Endothelial cell of umbilical vein (primary cell): ENCODE results near the gene TSPAN9. TPM values are rescaled to one million over a fixed set of nuclear protein-coding genes. Genes with fewer than 3 reads are reported as not detected.

Source experiments
- BruUV-seq: library from RNA; stranded (reverse); fragments of 400-500 nt; replicated peaks from 2 replicates; lab custom pipeline; 2021; lab: Mats Ljungman, UMichigan
- CTCF ChIA-PET: fragments of 300-600, 350-600 bp; sonication (Branson Sonifier 250); formaldehyde crosslinking; loops from one replicate; lab custom pipeline; 2021; ENCODE audit warnings: antibody characterized with exemption, inconsistent platforms; lab: Charles Lee
- POLR2A ChIA-PET: fragments of 300-600, 350-600 bp; sonication (Branson Sonifier 250); formaldehyde crosslinking; loops from one replicate; lab custom pipeline; 2021; ENCODE audit warnings: antibody characterized with exemption, inconsistent platforms; lab: Charles Lee
- DNase-seq: peaks from one replicate; pipeline ENCODE4 v3.0.0-alpha.2; 2011; ENCODE audit warnings: low read depth, low spot score
- FAIRE-seq: peaks from 2 replicates; lab custom pipeline; 2011; peaks lifted over from hg19 to GRCh38; lab: Jason Lieb, UNC
- H2AFZ ChIP-seq: 2 replicates; pipeline ENCODE4 v1.6.0; 2012; ENCODE audit warnings: low read depth, low read length, control low read depth, inconsistent platforms
- H3K27ac ChIP-seq: 2 replicates; pipeline ENCODE4 v1.5.1; 2011; ENCODE audit warnings: low read depth, mild to moderate bottlenecking, control low read depth, low read length, moderate library complexity; ENCODE audit not compliant: insufficient read depth
- H3K27me3 ChIP-seq, 2 experiments: 2 replicates each; pipeline versions ENCODE4 v1.6.0 to v1.6.1; 2011; ENCODE audit warnings: low read length in 2 of 2, mixed read lengths in 1 of 2; ENCODE audit not compliant: control insufficient read depth in 2 of 2, insufficient read depth in 2 of 2
- H3K36me3 ChIP-seq, 2 experiments: 2 replicates in 1 of 2; 3 replicates in 1 of 2; pipeline ENCODE4 v1.5.1; 2011; ENCODE audit warnings: low read length in 2 of 2, mild to moderate bottlenecking in 1 of 2, moderate library complexity in 1 of 2; ENCODE audit not compliant: control insufficient read depth in 2 of 2, insufficient read depth in 2 of 2; ENCODE audit errors: extremely low read depth in 1 of 2
- H3K4me1 ChIP-seq: 3 replicates; pipeline ENCODE4 v1.5.1; 2011; ENCODE audit warnings: mild to moderate bottlenecking, low read length; ENCODE audit not compliant: control insufficient read depth, insufficient read depth; ENCODE audit errors: extremely low read depth
- H3K4me2 ChIP-seq: 2 replicates; pipeline ENCODE4 v1.6.1; 2011; ENCODE audit warnings: low read length, control low read depth, mixed read lengths; ENCODE audit not compliant: insufficient read depth
- H3K4me3 ChIP-seq, 3 experiments: fragments of 200-600 bp in 1 of 3; sonication (generic), shearing (Covaris generic) in 1 of 3; replicated peaks in 1 of 3; 2 replicates each; pipeline ENCODE4 v1.5.1; 2011 to 2016; ENCODE audit warnings: control low read depth in 3 of 3, low read length in 3 of 3, mild to moderate bottlenecking in 2 of 3, inconsistent platforms in 1 of 3, low read depth in 1 of 3, moderate library complexity in 1 of 3; ENCODE audit not compliant: insufficient read depth in 1 of 3
- H3K79me2 ChIP-seq: 2 replicates; pipeline ENCODE4 v1.6.0; 2012; ENCODE audit warnings: low read length, inconsistent platforms; ENCODE audit not compliant: control insufficient read depth, insufficient read depth
- H3K9ac ChIP-seq: replicated peaks from 2 replicates; pipeline ENCODE3; 2011; ENCODE audit warnings: low read length, control low read depth; ENCODE audit not compliant: insufficient read depth; ENCODE audit errors: extremely low read depth
- H3K9me1 ChIP-seq: replicated peaks from 3 replicates; pipeline ENCODE4 v1.6.0; 2011; ENCODE audit warnings: mild to moderate bottlenecking, low read length; ENCODE audit not compliant: control insufficient read depth, insufficient read depth; ENCODE audit errors: extremely low read depth
- H3K9me3 ChIP-seq: replicated peaks from 2 replicates; pipeline ENCODE4 v1.5.1; 2012; ENCODE audit warnings: low read length, inconsistent platforms; ENCODE audit not compliant: control insufficient read depth, insufficient read depth
- H4K20me1 ChIP-seq: replicated peaks from 2 replicates; pipeline ENCODE3; 2011; ENCODE audit warnings: mild to moderate bottlenecking, low read length; ENCODE audit not compliant: control insufficient read depth, insufficient read depth; ENCODE audit errors: extremely low read depth
- CTCF ChIP-seq, 2 donors: IDR thresholded peaks; 1 replicate in 1 of 2; 2 replicates in 1 of 2; pipeline ENCODE4 v1.5.1; 2011; ENCODE audit warnings: low read length in 2 of 2, mild to moderate bottlenecking in 2 of 2, moderate library complexity in 2 of 2, control low read depth in 1 of 2, inconsistent platforms in 1 of 2, low read depth in 1 of 2; ENCODE audit not compliant: insufficient read depth in 1 of 2; ENCODE audit errors: extremely low read depth in 1 of 2
- EZH2 ChIP-seq: IDR thresholded peaks from 2 replicates; pipeline ENCODE4 v1.6.1; 2012; ENCODE audit warnings: borderline replicate concordance, low read depth, mild to moderate bottlenecking, moderate library complexity, low read length, inconsistent platforms; ENCODE audit not compliant: severe bottlenecking
- FOS ChIP-seq: IDR thresholded peaks from 2 replicates; pipeline ENCODE4 v1.6.1; 2011; ENCODE audit warnings: mild to moderate bottlenecking, low read length, moderate library complexity, borderline replicate concordance; ENCODE audit not compliant: insufficient read depth
- GATA2 ChIP-seq: IDR thresholded peaks from 2 replicates; pipeline ENCODE4 v1.7.0; 2011; ENCODE audit warnings: low read depth, mild to moderate bottlenecking, moderate library complexity, mixed read lengths, low read length; ENCODE audit not compliant: insufficient read length, insufficient read depth
- JUN ChIP-seq: IDR thresholded peaks from 2 replicates; pipeline ENCODE4 v1.6.1; 2011; ENCODE audit warnings: borderline replicate concordance, low read depth; ENCODE audit not compliant: insufficient read length, insufficient read depth
- MAX ChIP-seq: IDR thresholded peaks from 2 replicates; pipeline ENCODE4 v1.6.1; 2011; ENCODE audit not compliant: insufficient read depth, insufficient read length
- MYC ChIP-seq: IDR thresholded peaks from one replicate; pipeline ENCODE4 v1.6.1; 2011; ENCODE audit warnings: mild to moderate bottlenecking, low read depth, low read length
- POLR2A ChIP-seq: IDR thresholded peaks from 2 replicates; pipeline ENCODE4 v1.6.1; 2012; ENCODE audit warnings: low read depth, mild to moderate bottlenecking, control low read depth, low read length
- POLR2AphosphoS5 ChIP-seq: IDR thresholded peaks from 2 replicates; pipeline ENCODE4 v1.6.1; 2012; ENCODE audit warnings: low read depth, mild to moderate bottlenecking, control low read depth, low read length, moderate library complexity; ENCODE audit not compliant: insufficient read depth
- dilution Hi-C: fragments of 300-500 bp; cut with MboI; formaldehyde crosslinking; loops from one replicate; pipeline ENCODE4 v1.15.0; 2019; ENCODE audit warnings: low sequenced_read_pairs; ENCODE audit not compliant: extremely low pct_ligation_motif_present
- intact Hi-C: fragments of 100-400 bp; cut with micrococcal nuclease; formaldehyde crosslinking; loops from one replicate; pipeline ENCODE4 v1.10.0; 2022
- polyA plus RNA-seq, 4 experiments: library from polyadenylated mRNA; depleted of rRNA in 3 of 4; stranded (reverse) in 3 of 4; unstranded in 1 of 4; fragments of >200 nt; gene quantifications; 2 replicates each; pipeline versions ENCODE4 v1.2.1 to v1.2.3, GENCODE V29; 2011 to 2012; ENCODE audit warnings: missing spikeins in 1 of 4
- total RNA-seq: library from RNA; stranded (reverse); gene quantifications from 2 replicates; pipeline ENCODE4 v1.2.3, GENCODE V29; 2021

Gene TSPAN9
- total and polyA plus RNA-seq, 2 donors (not counting 3 experiments of a cell fraction or from before 2014, with no cell fraction given), result 43.3 to 66.8 TPM

- DNase-seq (no peak), FAIRE-seq (no peak)
- Histone ChIP-seq H3K4me2 (no peak overlapping the region), H3K79me2 (no peaks in the 10 kb centered on the region), H4K20me1 (no peaks in the 10 kb centered on the region), H3K9me3 (no peaks in the 10 kb centered on the region), H3K9me1 (no peaks in the 10 kb centered on the region), H3K36me3 (no peaks in the 10 kb centered on the region), H3K27ac (no peak overlapping the region), H3K9ac (no peak overlapping the region), H3K27me3 (no peaks in the 10 kb centered on the region), H2AFZ (no peak overlapping the region), H3K4me3 (no peak overlapping the region), H3K4me1 (no peaks in the 10 kb centered on the region)
- POLR2A ChIA-PET, result no interaction called here
- TF ChIP-seq GATA2 (no peak), MYC (no peak), EZH2 (no peak), JUN (no peak), POLR2AphosphoS5 (no peak), MAX (no peak), FOS (no peak), CTCF (IDR thresholded peaks at IDR 0.05; ENCODE audit: extremely low read depth in 1 of 2, insufficient read depth in 1 of 2, low read depth in 1 of 2, low read length in 2 of 2) (no peak), POLR2A (no peak)
- no TSS peak for BruUV-seq
- intact Hi-C loops, result no loop called here
- dilution Hi-C loops, result no loop called here
- CTCF ChIA-PET, result interaction anchor here (1.3 kb wide), 1 partner anchor 512 kb away, joined by 3 read pairs; no protein-coding TSS in a partner anchor
Measured at GRCh38 chr12:3291939-3292338, 214.8 kb downstream of the TSPAN9 start.
